H9 (cell line): ENCODE measurements around the gene DNTT. TPM values are rescaled to one million over a fixed set of nuclear protein-coding genes. Genes with fewer than 3 reads are reported as not detected.

Experiments
- DNase-seq: peaks from one replicate; pipeline ENCODE4 v3.0.0-alpha.2; 2017
- H2AFZ ChIP-seq: one replicate; pipeline ENCODE4 v1.6.1; 2013; ENCODE audit warnings: mild to moderate bottlenecking, low read length, control low read depth, moderate library complexity
- H2AK5ac ChIP-seq: 2 replicates; pipeline ENCODE4 v1.6.1; 2013; ENCODE audit warnings: low read length, control low read depth, mixed read lengths; ENCODE audit not compliant: insufficient read length
- H2BK120ac ChIP-seq: one replicate; pipeline ENCODE4 v1.6.1; 2013; ENCODE audit warnings: low read depth, mild to moderate bottlenecking, low read length, control low read depth, inconsistent platforms; ENCODE audit not compliant: poor library complexity, severe bottlenecking
- H2BK12ac ChIP-seq: 2 replicates; pipeline ENCODE4 v1.6.1; 2013; ENCODE audit warnings: low read length, control low read depth, mixed read lengths, low read depth; ENCODE audit not compliant: insufficient read length
- H2BK15ac ChIP-seq: 2 replicates; pipeline ENCODE4 v1.6.1; 2013; ENCODE audit warnings: low read depth, low read length, control low read depth
- H2BK20ac ChIP-seq: one replicate; pipeline ENCODE4 v1.6.1; 2013; ENCODE audit warnings: low read depth, mild to moderate bottlenecking, low read length, control low read depth, inconsistent platforms; ENCODE audit not compliant: poor library complexity, severe bottlenecking
- H2BK5ac ChIP-seq: 2 replicates; pipeline ENCODE4 v1.6.1; 2013; ENCODE audit warnings: low read length, control low read depth, mixed read lengths; ENCODE audit not compliant: insufficient read length
- H3K14ac ChIP-seq: 2 replicates; pipeline ENCODE4 v1.6.1; 2013; ENCODE audit warnings: low read length, control low read depth; ENCODE audit not compliant: insufficient read depth
- H3K18ac ChIP-seq: 2 replicates; pipeline ENCODE4 v1.6.1; 2013; ENCODE audit warnings: low read depth, mild to moderate bottlenecking, mixed read lengths, low read length, control low read depth; ENCODE audit not compliant: insufficient read length
- H3K23ac ChIP-seq: 2 replicates; pipeline ENCODE4 v1.6.1; 2013; ENCODE audit warnings: low read length, control low read depth, mixed read lengths, low read depth; ENCODE audit not compliant: insufficient read length
- H3K23me2 ChIP-seq: 2 replicates; pipeline ENCODE4 v1.6.1; 2013; ENCODE audit warnings: low read depth, mild to moderate bottlenecking, mixed read lengths, low read length, control low read depth; ENCODE audit not compliant: insufficient read length, poor library complexity, severe bottlenecking
- H3K27ac ChIP-seq: 2 replicates; pipeline ENCODE4 v1.5.1; 2013; ENCODE audit warnings: low read length, control low read depth, mixed read lengths, low read depth; ENCODE audit not compliant: insufficient read length
- H3K27me3 ChIP-seq: 2 replicates; pipeline ENCODE4 v1.6.1; 2013; ENCODE audit warnings: low read length, control low read depth, inconsistent platforms; ENCODE audit not compliant: insufficient read depth
- H3K4ac ChIP-seq: 2 replicates; pipeline ENCODE4 v1.6.1; 2013; ENCODE audit warnings: low read depth, mild to moderate bottlenecking, control low read depth, inconsistent platforms, low read length, moderate library complexity
- H3K4me1 ChIP-seq: 2 replicates; pipeline ENCODE4 v1.6.1; 2013; ENCODE audit warnings: low read length, control low read depth, inconsistent platforms; ENCODE audit not compliant: insufficient read depth
- H3K4me2 ChIP-seq: 2 replicates; pipeline ENCODE4 v1.6.1; 2013; ENCODE audit warnings: low read length, control low read depth, mixed read lengths; ENCODE audit not compliant: insufficient read length, insufficient read depth
- H3K56ac ChIP-seq: 2 replicates; pipeline ENCODE4 v1.6.1; 2013; ENCODE audit warnings: low read depth, mild to moderate bottlenecking, mixed read lengths, low read length, control low read depth; ENCODE audit not compliant: insufficient read length
- H3K79me1 ChIP-seq: 2 replicates; pipeline ENCODE4 v1.6.1; 2013; ENCODE audit warnings: low read depth, mild to moderate bottlenecking, moderate library complexity, low read length, control low read depth, inconsistent platforms; ENCODE audit not compliant: insufficient read depth, poor library complexity, severe bottlenecking
- H3K79me2 ChIP-seq: 2 replicates; pipeline ENCODE4 v1.6.1; 2013; ENCODE audit warnings: low read length, control low read depth, inconsistent platforms; ENCODE audit not compliant: insufficient read depth
- H3K9ac ChIP-seq: 2 replicates; pipeline ENCODE4 v1.6.1; 2013; ENCODE audit warnings: low read length, control low read depth, mixed read lengths; ENCODE audit not compliant: insufficient read length; ENCODE audit errors: extremely low read depth
- H3K9me3 ChIP-seq: one replicate; pipeline ENCODE4 v1.6.1; 2013; ENCODE audit warnings: low read depth, low read length, inconsistent platforms; ENCODE audit not compliant: control insufficient read depth
- H3T11ph ChIP-seq: one replicate; pipeline ENCODE4 v1.6.1; 2013; ENCODE audit warnings: mild to moderate bottlenecking, low read length, control low read depth, inconsistent platforms
- H4K20me1 ChIP-seq: one replicate; pipeline ENCODE4 v1.6.1; 2013; ENCODE audit not compliant: control insufficient read depth, insufficient read length, insufficient read depth
- H4K5ac ChIP-seq: 2 replicates; pipeline ENCODE4 v1.6.1; 2013; ENCODE audit warnings: low read depth, mild to moderate bottlenecking, mixed read lengths, low read length, control low read depth; ENCODE audit not compliant: insufficient read length
- H4K8ac ChIP-seq: replicated peaks from 2 replicates; pipeline ENCODE4 v1.6.1; 2013; ENCODE audit warnings: low read length, control low read depth, mixed read lengths, low read depth; ENCODE audit not compliant: insufficient read length
- H4K91ac ChIP-seq: 2 replicates; pipeline ENCODE4 v1.6.1; 2013; ENCODE audit warnings: low read depth, mild to moderate bottlenecking, moderate library complexity, mixed read lengths, low read length, control low read depth; ENCODE audit not compliant: insufficient read length
- H3K27ac Mint-ChIP-seq, 3 experiments: 2 replicates in 2 of 3; 3 replicates in 1 of 3; pipeline ENCODE4 v1.8.0; 2020 to 2021; ENCODE audit warnings: mixed read lengths in 3 of 3, mild to moderate bottlenecking in 1 of 3, moderate library complexity in 1 of 3
- H3K27me3 Mint-ChIP-seq: 2 replicates; pipeline ENCODE4 v1.8.0; 2021; ENCODE audit warnings: low read depth, mild to moderate bottlenecking, moderate library complexity, mixed read lengths
- H3K36me3 Mint-ChIP-seq, 3 experiments: 2 replicates in 2 of 3; 3 replicates in 1 of 3; pipeline ENCODE4 v1.8.0; 2020 to 2021; ENCODE audit warnings: low read depth in 3 of 3, mixed read lengths in 3 of 3; ENCODE audit not compliant: insufficient read depth in 1 of 3
- H3K4me1 Mint-ChIP-seq, 2 experiments: 2 replicates each; pipeline ENCODE4 v1.8.0; 2020; ENCODE audit warnings: mixed read lengths in 2 of 2
- H3K4me3 Mint-ChIP-seq, 2 experiments: 2 replicates in 1 of 2; 3 replicates in 1 of 2; pipeline ENCODE4 v1.8.0; 2020 to 2021; ENCODE audit warnings: mild to moderate bottlenecking in 2 of 2, mixed read lengths in 2 of 2, moderate library complexity in 1 of 2
- H3K9me3 Mint-ChIP-seq, 2 experiments: 2 replicates in 1 of 2; 3 replicates in 1 of 2; pipeline ENCODE4 v1.8.0; 2020; ENCODE audit warnings: mild to moderate bottlenecking in 2 of 2, mixed read lengths in 2 of 2, moderate library complexity in 1 of 2
- WGBS: extraction: QIAGEN DNeasy Blood & Tissue Kit; methylation state at CpG from one replicate; pipeline ENCODE4 v1.1.7; 2013; ENCODE audit warnings: missing lambda C conversion rate, low lambda C conversion rate, mixed read lengths; ENCODE audit not compliant: insufficient read length; ENCODE audit errors: extremely low coverage; 5-methylcytosine and 5-hydroxymethylcytosine counted together
- total RNA-seq: library from RNA; stranded (reverse); gene quantifications from 2 replicates; pipeline ENCODE4 v1.2.1, GENCODE V29; 2021
- TF ChIP-seq, protein P1 (sequence below): fragments of 200-600 bp; sonication (generic); conservative IDR thresholded peaks from 3 replicates; pipeline ENCODE4 v1.8.0; 2021; ENCODE audit warnings: antibody characterized with exemption, mild to moderate bottlenecking

The DNTT gene
- total RNA-seq, 1 experiment from 2014 or later: not detected

- Mint-ChIP-seq H3K27me3 (peaks cover 12% of the 10 kb centered on the region), H3K9me3 (peaks cover 0 to 2% of the 10 kb centered on the region in 2 experiments; a peak in 1 of 5 replicates), H3K27ac (no peak overlapping the region), H3K4me3 (no peak overlapping the region), H3K4me1 (peaks cover 47 to 53% of the 10 kb centered on the region in 2 experiments), H3K36me3 (no peaks in the 10 kb centered on the region; a peak in 1 of 7 replicates)
- no peak overlapping the region for H2BK15ac ChIP-seq
- H3K79me1 ChIP-seq: no peaks in the 10 kb centered on the region
- no peaks in the 10 kb centered on the region for H3K9me3 ChIP-seq
- H4K5ac ChIP-seq: no peak overlapping the region
- H3K27me3 ChIP-seq: no peaks in the 10 kb centered on the region
- H4K8ac ChIP-seq: no peak overlapping the region
- no peaks in the 10 kb centered on the region for H3K23me2 ChIP-seq
- no peak overlapping the region for H2AFZ ChIP-seq
- no peaks in the 10 kb centered on the region for H3K79me2 ChIP-seq
- no peak overlapping the region for H3K4ac ChIP-seq
- H3K14ac ChIP-seq: no peak overlapping the region
- TF ChIP-seq, protein P1, sequence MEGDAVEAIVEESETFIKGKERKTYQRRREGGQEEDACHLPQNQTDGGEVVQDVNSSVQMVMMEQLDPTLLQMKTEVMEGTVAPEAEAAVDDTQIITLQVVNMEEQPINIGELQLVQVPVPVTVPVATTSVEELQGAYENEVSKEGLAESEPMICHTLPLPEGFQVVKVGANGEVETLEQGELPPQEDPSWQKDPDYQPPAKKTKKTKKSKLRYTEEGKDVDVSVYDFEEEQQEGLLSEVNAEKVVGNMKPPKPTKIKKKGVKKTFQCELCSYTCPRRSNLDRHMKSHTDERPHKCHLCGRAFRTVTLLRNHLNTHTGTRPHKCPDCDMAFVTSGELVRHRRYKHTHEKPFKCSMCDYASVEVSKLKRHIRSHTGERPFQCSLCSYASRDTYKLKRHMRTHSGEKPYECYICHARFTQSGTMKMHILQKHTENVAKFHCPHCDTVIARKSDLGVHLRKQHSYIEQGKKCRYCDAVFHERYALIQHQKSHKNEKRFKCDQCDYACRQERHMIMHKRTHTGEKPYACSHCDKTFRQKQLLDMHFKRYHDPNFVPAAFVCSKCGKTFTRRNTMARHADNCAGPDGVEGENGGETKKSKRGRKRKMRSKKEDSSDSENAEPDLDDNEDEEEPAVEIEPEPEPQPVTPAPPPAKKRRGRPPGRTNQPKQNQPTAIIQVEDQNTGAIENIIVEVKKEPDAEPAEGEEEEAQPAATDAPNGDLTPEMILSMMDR: no peak
- H2BK12ac ChIP-seq: no peak overlapping the region
- no peak overlapping the region for H3K23ac ChIP-seq
- no peak overlapping the region for H2BK20ac ChIP-seq
- H4K91ac ChIP-seq: no peak overlapping the region
- H3T11ph ChIP-seq: no peak overlapping the region
- H3K27ac ChIP-seq: no peak overlapping the region
- no peak for DNase-seq
- H3K56ac ChIP-seq: no peak overlapping the region
- WGBS: no CpG with 5 or more reads among the region's 5 CpGs
- no peak overlapping the region for H3K9ac ChIP-seq
- H2BK120ac ChIP-seq: no peak overlapping the region
- peaks cover 4% of the 10 kb centered on the region; the same call in 1 of the 2 replicates for H3K4me1 ChIP-seq
- H2BK5ac ChIP-seq: no peak overlapping the region
- no peak overlapping the region for H3K4me2 ChIP-seq
- no peak overlapping the region for H2AK5ac ChIP-seq
- H3K18ac ChIP-seq: no peak overlapping the region
- H4K20me1 ChIP-seq: no peaks in the 10 kb centered on the region
Measured at GRCh38 chr10:96338279-96338925, 34.2 kb downstream of the DNTT start.
